Subcutaneous adipose tissue (tissue), 4 donors: Measurements from ENCODE around the gene GPR22. TPM values are rescaled to one million over a fixed set of nuclear protein-coding genes. Genes with fewer than 3 reads are reported as not detected.

Experiments
- CTCF ChIP-seq: fragments of 450-650 bp; IDR thresholded peaks from one replicate; pipeline ENCODE4 v1.5.1; 2016; ENCODE audit warnings: low read depth, mild to moderate bottlenecking, control low read depth, antibody characterized with exemption, moderate library complexity
- small RNA-seq: library from RNA; depleted of rRNA; stranded (forward); fragments of <200 nt; gene quantifications from one replicate; pipeline ENCODE3, GENCODE V24; 2016
- total RNA-seq, 4 donors: library from RNA; depleted of rRNA; stranded (reverse); fragments of >200 nt; gene quantifications; one replicate each; pipeline ENCODE4 v1.1.0, GENCODE V29; 2016

The GPR22 gene
- total RNA-seq, 4 donors from 2014 or later: not detected

- TF ChIP-seq CTCF: no peak
These were observed 37.0 kb downstream of the GPR22 start for GRCh38 chr7:107506674-107507339.

Small RNAs within 50 kb of the gene (small RNA-seq; reads per million reads assigned to genes)
- not detected for gene AC002381.1

Other genes starting within 250 kb of the GPR22 start
- 10 to 100 TPM; 49.9 to 58.2 (median 54.5) TPM for gene COG5, start 93.9 kb downstream of the GPR22 start, total RNA-seq
- 10 to 100 TPM in 2 of 4 donors, 1 to 10 TPM in 2; 6.3 to 12.6 (median 8.7) TPM for gene DUS4L, start 93.9 kb downstream of the GPR22 start, total RNA-seq
- 100 to 1,000 TPM; 112 to 147 (median 131) TPM for gene BCAP29, start 110.2 kb downstream of the GPR22 start, total RNA-seq
- gene SLC26A4, start 190.8 kb downstream of the GPR22 start, total RNA-seq: under 1 TPM; 0.16 to 0.34 (median 0.20) TPM